Stimulated activated CD8-positive, alpha-beta memory T cell treated with anti-CD3 and anti-CD28 coated beads, Interleukin-15, amount 100 ng/mL, for 4 hours (primary cell): ENCODE data around the gene WDR74.
"Not testable (repeated sequence)": the region's sequence is repeated elsewhere in the genome, so short reads cannot be mapped to it uniquely, and the experiment has no call there.

Experiments
- DNase-seq, 2 donors: peaks; one replicate each; pipeline ENCODE4 v3.0.0-alpha.2; 2020; ENCODE audit warnings: low read depth in 2 of 2

Gene WDR74

DNA sequence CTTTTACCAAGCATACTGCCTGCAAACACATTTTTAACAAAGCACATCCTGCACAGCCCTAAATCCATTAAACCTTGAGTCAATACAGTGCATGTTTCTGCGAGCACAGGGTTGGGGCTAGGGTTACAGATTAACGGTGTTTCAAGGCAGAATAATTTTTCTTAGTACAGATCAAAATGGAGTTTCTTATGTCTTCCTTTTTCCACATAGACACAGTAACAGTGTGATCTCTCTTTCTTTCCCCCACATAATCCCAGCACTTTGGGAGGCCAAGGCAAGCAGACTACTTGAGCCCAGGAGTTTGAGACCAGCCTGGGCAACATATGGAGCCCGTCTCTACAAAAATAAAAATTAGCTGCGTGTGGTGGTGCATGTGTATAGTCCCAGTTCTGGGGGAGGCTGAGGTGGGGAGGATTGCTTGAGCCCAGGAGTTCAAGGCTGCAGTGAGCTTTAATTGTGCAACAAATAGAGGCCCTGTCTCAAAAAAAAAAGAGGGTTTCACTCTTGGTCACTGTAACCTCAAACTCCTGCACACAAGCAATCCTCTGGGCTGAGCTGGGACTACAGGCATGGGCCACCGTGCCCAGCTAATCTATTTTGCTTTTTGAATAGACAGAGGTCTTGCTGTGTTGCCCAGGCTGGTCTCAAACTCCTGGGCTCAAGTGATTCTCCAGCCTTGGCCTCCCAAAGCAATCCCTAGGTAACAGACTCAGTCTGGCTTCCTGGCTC is 21.6 kb upstream of the WDR74 start:
- no peak for DNase-seq

DNA sequence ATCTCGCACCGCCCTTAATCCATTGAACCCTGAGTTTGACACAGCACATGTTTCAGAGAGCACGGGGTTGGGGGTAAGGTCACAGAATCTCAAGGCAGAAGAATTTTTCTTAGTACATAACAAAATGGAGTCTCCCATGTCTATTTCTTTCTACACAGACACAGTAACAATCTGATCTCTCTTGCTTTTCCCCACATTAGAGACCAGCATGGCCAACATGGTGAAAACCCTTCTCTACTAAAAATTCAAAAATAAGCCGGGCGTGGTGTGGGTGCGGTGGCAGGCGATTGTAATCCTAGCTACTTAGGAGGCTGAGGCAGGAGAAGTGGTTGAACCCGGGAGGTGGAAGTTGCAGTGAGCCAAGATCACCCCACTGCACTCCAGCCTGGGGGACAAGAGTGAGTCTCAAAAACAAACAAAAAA is 19.9 kb upstream of the WDR74 start:
- DNase-seq = not testable (repeated sequence)

DNA sequence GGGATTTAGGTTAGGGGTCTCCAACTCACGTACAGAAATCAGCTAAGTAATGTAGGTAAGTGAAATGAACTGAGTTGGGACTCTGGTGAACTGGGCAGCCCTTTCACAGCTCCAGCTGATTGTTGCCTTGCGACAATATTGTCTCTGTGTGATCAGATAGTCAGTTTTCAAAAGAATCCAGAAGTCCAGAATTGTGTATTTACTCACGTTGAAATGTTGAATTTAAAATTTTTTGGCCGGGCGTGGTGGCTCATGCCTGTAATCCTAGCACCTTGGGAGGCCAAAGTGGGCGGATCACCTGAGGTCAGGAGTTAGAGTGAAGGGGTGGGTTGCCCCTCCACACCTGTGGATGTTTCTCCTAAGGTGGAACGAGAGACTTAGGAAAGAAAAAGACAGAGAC is 18.8 kb upstream of the WDR74 start:
- DNase-seq = no peak

DNA sequence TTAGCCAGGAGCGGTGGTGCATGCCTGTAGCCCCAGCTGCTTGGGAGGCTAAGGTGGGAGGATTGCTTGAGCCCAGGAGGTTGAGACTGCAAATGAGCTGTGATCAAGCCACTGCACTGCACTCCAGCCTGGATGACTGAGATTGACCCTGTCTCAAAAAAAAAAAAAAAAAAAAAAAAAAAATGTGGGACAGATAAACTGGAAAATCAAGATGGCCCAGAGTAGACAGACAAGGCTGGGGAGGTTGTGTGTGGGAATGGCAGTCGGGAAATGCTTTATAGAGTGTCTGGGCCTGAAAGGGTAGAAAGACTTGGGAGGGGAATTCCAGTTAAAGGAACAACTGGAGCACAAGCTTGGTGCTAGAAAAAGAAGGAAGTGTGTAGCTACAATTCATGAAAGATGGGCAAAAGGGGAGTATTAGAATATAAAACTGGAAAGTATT is 18.2 kb upstream of the WDR74 start:
- DNase-seq = no peak

DNA sequence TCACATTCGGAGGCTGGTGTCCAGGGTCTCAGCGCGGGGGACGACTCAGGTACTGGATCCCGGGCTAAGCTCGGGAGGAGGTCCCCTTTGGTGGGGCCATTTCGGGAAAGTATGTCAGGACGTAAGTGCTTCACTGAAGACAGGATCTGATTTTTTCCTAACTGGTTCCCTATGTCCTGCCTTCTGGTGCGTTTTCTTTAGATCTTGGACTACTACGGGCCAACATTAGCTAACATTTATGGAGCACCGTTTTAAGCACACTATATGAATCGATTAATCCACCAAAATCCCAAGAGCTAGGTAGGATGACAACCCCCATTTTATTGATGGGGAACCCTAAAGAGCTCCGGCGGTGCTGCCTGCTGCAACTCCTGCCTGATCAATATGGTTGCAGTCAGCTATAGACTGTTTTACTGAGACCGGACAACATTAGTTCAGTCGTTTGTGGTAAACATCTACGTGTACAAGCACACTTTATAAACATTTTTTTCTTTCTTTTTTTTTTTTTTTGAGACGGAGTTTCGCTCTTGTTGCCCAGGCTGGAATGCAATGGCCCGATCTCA is 17.0 kb upstream of the WDR74 start:
- peak in 1 of 2 donors; percentile 5 for DNase-seq

DNA sequence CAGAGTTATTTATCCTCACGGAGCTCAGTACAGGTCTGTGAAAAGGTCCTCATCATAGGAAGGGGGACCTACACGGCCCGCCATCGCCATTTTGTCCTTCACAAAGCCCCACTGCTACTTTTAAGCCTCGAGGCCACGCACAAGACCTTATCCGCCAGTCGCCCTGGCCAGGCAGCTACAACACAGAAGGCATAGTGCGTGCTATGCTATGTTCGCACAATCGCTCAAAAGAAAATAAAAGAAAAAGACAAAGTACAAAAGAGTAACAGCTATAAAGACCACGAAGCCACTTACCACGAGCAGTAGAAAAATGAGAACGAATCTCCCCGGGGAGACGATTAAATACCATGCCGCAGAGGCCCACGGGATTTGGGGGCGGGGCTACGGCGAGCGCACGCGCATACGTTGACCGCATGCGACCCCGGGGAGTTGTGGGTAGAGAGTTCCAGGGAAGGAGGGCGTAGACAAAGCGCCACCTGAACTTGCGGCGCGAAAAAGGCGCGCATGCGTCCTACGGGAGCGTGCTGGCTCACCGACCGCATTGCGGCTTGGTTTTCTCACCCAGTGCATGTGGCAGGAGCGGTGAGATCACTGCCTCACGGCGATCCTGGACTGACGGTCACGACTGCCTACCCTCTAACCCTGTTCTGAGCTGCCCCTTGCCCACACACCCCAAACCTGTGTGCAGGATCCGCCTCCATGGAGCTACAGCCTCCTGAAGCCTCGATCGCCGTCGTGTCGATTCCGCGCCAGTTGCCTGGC is 16.4 kb upstream of the WDR74 start:
- peak; percentile 96 to 97 for DNase-seq

DNA sequence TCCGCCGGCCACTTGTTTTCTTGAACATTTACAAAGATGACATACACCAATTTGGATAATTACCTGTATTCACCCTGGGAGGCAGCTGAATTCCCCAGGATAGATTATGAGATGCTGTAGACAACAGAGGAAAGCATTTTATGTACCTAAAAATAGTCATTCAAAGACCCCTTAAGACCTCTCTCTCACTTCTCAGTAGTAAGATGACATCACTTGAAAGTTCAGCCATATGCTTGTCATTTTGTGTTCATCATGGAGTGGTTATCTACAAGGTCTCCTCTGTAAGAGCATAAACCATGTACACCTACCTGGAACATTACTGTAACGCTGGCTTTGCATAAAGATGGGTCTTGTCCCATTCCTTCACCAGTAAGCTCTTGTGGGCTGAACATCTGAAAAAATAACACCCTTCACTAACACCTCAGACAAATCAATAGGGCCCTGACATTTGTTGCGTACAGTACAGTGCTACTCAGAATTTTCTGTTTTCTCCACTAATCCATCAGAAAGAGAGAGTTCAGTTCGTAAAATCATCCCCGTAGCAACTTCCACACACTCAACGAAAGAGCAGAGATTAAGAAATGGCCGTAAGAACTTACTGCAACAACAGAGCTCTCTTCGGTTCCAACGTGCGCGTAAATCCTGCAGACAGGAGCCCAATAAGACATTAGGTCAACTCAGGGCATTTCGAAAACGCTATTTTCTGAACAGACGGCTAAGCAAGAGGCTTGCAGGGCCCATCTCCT is 15.6 kb upstream of the WDR74 start:
- no peak for DNase-seq

DNA sequence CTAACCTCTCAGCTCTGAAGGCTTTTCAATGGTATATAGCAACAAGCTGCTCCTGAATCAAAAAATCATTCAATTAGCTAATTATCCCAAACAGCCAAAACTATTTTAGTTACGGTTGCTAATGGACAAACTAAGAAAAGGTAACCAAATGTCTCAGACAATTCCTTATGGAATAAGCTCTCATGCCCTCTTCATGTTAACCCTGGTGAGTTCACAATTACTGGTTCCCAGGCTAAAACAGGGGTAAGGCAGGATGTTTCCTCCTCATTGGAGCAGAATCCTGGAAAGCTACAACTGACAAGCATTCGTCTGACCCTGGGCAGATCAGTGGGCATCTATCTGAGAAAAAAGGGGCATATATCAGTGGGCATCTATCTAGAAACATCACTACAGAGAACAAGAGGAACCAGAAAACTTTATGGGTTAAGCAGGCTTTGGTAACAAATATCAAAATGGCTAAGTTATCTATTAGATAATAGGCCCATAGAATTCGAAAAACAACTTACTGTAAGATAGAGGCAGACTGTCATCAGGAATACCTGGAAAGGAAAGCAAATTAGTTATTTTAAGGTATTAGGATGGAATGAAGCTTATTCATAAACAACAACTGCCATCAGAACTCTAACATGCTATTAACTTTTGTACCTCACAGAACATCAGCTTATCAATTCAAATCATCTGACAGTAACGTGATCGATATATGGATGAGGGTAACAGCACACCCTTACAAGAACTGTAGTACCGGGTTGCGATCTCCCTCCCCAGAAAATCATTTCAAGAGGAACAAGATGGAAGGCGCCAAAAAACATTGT is 14.8 kb upstream of the WDR74 start:
- DNase-seq = no peak

DNA sequence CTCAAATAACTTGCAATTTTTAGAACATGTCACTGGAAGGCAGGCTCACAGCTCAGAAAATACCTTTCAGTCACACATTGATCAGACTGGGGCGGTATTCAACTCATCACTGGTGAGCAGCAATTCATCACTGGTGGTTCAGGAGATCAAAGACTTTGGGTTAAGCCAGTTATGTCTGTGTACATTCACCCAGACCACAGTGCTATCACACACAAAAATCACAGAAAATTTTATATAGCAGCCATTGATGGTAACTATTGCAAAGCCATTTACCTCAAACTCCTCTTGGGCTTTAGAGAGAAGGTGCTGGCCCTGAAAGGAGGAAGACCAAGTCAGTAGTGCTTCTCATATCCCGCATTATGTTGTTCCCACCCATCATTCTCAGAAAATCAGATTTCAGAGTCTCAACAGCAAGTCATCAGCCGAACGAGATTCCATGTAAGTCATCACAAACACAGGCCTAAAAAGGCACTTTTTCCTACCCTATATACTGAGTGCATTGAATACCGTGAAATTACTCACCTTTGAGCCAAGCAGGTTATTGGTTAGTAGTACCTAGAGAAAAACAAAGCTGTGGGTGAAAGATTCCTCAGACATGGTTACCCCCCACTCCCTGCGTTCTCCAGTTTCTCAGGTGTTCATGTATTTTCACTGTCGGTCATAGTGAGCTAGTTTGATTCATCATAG is 14.0 kb upstream of the WDR74 start:
- no peak for DNase-seq

DNA sequence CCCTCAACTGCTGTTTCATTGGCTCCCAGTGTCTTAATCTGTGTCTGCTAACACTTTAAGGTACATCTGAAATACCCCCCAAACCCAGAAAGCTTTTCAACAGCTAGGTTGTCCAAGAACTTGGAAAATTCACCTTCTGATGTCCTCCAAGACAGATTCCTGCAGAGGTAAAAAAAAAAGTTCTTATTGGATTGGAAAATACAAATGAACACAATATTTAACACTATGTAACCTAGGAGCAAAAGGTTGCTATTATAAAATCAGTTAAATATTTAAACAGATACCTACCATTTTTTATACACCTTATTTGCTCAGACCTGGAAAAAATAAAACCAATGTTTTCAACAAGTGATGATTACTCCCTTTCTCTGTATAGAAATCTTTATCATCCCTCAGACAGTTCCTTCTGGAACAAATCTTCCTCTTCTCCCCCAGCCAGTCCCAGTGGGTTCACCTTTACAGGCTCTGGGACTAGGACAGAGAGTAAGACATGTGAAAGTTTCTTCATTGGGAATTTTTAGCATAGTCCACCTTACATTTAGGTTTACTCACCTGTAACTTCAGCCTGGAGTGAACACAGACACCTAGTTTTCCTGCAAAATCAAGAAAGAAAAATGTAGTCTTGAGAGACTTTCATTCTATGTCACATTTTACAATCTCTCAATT is 13.3 kb upstream of the WDR74 start:
- DNase-seq = no peak

DNA sequence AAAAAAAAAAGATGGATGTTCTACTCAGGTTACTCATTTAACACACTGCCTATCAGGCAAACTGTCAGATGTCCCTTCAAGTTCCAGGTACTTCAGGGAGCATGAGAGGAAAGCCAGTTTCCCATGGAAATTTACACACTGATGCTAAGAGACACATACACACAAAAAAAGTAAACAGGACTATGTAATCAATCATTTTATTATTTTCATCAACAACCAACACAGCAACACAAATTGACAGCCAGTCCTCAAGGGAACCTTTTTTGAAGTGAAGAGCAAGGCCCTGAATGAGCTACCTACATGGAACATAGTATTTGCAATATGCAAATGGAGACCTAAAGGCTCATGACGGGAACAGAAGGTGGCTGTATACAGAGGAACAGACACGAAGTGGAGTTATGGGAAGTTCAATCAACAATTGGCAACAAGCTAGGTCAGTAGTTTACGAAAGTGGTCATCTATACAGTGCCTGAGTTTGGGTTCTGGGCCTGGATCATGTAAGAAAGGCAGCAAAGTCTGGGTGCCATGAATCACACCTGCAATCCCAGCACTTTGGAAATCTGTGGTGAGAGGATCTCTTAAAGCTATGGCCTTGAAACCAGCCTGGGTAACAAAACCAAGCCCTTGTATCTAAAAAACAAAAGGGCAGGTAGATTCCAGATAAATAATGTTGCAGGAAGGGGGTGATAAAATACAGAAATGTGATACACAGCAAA is 12.6 kb upstream of the WDR74 start:
- no peak for DNase-seq

DNA sequence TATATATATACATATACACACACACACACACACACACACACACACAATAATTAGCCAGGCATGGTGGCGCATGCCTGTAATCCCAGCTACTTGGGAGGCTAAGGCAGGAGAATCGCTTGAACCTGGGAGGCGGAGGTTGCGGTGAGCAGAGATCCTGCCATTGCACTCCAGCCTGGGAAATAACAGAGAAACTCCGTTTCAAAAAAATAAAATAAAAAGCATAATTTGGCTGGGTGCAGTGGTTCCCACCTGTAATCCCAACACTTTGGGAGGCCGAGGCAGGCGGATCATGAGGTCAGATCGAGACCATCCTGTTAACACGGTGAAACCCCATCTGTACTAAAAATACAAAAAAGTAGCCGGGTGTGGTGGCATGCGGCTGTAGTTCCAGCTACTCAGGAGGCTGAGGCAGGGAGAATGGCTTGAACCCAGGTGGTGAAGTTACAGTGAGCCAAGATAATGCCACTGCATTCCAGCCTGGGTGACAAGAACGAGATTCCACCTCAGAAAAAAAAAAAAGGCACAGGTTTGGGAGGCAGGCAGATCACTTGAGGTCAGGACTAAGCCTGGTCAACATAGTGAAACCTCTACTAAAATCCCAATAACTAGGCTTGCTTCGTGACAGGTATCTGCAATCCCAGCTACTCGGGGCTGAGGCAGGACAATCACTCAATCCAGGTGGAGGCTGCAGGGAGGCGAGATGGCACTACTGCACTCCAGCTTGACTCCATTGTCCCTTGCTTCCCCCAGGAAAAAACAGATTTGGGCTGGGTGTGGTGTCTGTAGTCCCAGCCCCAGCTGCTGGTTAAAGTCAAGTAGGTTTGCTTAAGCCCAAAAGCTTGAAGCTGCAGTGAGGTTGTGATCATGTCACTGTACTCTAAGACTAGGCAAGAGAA is 11.8 kb upstream of the WDR74 start:
- DNase-seq = no peak

DNA sequence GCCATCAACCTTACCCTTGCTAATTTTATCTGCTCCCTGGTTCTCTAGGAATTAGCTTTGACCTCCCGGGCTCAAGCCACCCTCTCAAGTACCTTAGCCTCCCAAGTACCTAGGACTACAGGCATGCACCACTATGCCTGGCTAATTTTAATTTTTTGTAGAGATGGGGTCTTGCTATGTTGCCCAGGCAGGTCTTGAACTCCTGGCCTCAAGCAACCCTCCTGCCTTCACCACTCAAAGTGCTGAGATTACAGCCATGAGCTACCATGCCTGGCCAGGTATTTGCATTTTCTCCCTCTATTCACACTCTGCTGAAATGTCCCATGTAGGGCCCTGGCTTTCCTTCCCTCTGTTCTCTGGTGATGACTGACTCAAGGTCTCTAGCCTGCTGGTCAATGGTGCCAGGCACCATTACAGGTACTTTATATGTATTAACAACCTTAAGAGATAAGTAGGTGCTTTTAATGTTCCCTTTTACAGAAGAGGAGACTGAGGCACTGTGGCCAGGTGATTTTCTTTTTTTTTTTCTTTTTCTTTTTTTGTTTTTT is 8.5 kb upstream of the WDR74 start:
- DNase-seq = no peak

DNA sequence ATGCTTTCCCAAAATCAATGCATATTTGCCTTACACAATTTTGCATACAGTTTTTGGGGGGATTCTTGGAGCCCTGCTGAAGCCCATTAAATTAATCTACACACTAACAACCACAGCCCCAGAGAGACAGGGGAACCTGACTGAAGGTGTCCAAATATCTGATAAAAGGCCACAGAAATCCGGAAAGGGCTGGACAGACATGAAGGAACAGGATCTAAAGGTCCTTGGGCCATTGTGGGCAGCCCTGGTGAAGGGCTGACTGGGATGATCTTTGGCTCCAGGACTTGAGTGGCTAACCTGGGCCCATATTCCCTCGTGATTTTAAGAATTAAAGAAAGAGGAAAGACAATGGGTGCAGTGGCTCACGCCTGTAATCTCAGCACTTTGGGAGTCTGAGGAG is 6.8 kb upstream of the WDR74 start:
- DNase-seq = no peak

DNA sequence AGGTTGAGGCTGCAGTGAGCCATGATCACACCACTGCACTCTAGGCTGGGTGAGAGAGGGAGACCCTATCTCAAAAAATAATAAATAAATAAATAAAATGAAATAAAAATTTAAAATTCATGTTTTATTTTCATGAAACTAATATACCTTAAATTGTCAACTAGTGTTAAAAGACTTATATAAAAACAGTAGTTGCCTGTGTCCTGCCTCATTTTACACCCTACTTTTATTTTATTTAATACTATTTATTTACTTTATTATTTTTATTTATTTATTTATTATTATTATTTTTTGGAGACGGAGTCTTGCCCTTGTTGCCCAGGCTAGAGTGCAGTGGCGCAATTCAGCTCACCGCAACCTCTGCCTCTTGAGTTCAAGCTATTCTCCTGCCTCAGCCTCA is 4.8 kb upstream of the WDR74 start:
- DNase-seq = no peak

DNA sequence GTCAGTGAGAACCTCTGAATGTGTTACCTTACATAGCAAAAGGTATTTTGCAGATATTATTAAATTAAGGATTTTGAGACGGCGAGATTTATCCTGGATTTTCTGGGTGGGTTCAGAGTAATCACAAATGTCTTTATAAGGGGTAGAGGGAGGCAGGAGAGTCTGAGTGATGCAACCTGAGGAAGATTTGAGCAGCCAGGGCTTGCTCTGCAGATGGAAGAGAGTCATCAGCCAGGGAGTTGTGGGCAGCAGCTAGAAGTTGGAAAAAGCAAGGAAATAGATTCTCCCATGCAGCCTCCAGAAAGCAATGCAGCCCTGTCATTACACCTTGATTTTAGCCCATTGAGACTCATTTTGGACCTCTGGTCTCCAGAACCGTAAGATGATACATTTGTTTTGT is 4.1 kb upstream of the WDR74 start:
- no peak for DNase-seq

DNA sequence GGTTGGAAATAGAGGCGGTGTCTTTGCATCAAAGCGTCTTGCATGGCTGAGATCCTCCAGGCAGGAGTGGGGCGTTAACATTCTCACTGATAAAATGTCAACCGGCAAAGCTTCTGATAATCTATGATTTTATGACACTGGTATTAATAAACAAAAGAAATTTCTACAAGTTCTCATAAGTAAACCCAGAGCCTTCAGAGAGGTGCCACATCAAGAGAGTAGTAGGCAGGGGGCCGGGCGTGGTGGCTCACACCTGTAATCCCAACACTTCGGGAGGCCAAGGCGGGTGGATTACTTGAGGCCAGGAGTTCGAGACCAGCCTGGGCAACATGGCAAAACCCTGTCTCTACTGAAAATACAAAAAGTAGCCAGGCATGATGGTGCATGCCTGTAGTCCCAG is 3.5 kb upstream of the WDR74 start:
- not testable (repeated sequence) for DNase-seq

DNA sequence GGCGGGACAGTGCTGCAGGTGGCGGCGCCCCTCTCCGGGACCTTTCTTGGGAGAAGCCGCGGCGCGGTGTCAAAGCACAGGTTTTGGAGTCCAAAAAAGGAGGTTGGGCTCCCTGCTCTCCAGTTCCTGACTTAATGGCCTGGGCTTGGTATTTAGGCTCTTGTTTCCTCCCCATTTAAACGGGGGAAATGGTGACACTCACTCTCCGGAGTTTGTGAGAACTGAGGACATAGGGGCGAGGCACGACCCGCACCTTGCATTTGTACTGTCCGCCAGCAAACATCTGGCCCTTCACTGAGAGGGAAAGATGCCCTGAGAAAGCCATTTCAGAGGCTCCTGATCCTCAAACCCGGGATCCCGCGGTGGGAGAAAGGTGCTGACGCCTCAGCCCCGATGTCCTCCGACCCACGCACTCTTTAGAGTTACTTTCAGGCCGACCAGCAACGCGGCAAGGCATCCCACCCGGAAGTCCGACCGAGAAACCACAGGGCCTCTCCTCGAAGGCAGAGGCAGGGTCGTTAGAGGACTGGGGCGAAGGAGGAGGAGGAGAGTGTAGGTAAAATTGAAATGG is 2.9 kb upstream of the WDR74 start:
- peak in 1 of 2 donors; percentile 13 for DNase-seq
